Measurements from ENCODE around the gene ZYG11A.

The ZYG11A gene

DNA sequence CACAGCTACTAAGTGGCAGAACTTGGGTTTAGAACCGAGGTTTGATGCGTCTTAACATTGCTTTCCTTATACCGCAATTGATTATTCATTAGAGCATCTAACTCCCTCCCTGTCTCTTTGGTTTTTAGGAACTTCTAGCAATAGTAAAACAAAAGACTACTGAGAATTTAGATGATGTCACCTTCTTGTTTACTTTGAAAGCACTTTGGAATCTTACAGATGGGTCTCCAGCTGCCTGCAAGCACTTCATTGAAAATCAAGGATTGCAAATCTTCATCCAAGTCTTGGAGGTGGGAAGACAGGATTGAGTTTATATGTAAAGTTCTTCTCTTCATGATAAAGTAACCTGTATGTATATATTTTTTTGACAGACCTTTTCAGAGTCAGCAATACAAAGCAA lies 35.0 kb downstream of the ZYG11A start:
- DNase-seq (ENCODE audit: low read depth): no peak

DNA sequence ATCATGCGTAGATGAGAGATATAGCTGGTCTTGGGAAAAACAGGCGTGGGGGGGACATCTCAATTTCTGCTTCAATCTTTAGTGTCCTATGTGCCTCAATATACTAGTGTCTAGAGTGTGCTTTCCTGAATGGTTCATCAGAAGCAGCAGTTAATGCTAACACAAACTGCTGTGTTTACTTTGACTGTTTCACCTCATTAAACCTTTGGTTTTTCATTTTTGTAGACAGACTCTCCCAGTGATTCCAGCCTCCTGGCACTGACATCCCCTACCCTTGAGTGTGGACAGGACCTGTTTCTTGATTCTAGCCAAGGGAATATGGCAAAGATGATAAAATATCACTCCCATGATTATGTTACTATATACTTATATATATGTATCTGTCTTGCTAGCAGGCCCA lies 37.6 kb downstream of the ZYG11A start:
- no peak for DNase-seq (ENCODE audit: low read depth)

DNA sequence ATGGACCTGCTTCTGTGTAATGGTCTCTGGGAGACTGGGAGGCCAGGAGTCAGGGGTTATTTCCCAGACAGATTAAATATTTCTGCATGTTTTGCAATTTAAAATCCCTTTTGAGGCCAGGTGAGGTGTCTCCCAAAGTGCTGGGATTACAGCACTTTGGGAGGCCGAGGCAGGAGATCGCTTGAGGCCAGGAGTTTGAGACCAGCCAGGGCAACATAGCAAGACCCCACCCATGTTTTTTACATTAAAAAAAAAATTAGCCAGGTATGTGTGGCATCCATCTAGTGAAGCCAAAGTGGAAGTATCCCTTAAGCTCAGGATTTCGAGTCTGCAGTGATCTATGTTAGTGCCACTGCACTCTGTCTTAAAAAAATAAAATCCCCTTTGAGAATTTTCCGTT lies 44.9 kb downstream of the ZYG11A start:
- no peak for DNase-seq (ENCODE audit: low read depth)

DNA sequence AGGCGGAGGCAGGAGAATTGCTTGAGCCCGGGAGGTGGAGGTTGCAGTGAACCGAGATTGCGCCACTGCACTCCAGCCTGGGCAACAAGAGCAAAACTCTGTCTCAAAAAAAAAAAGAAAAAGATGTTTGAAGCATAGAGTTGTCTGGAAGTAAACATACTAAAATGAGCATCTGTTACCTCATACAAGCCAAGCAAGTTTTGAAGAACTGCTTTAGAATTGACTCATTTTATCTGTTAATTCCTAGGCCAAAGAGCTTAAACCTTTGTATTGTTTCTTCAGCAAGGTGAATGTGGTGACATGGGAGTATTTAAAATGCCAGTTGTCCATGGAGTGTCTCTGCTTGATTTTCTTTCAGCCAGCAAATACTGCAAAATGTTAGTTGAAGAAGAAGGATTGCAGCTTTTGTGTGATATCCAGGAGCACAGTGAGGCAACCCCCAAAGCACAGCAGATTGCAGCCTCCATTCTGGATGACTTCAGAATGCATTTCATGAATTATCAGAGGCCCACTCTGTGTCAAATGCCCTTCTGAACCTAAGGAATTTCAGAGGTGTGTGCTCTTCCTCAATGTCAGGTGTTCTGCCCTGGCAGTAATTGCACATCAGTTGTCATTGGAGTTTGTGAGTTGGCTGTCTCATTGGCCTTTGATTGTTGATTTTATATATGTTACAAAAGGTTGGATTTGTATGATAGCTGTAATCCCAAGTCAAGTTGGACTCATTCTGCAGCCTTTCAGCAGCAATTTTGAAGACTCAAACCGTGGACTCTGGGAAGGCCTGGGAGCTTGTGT lies 50.1 kb downstream of the ZYG11A start:
- DNase-seq (ENCODE audit: low read depth): no peak

DNA sequence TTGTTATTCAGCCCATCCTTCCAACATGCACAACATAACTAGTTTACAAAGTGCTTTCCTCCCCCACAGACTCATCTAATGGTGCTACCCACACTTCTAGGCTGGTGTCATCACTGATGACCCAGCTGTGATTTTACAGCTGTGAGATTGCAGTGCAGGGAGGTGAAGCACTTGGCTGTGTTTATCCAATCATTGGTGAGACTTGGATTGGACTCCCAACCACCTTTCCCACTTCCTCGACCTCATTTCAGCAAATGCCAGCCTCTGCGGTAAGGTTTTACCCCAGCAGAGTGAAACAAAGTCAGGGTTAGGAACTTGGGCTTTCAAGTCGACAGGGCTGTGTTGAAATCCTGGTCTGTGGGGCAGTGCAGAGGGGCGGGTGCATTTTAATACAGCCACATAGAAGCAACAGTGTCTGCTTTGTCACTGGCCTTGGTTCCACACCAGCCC lies 56.9 kb downstream of the ZYG11A start:
- no peak for DNase-seq (ENCODE audit: low read depth)

DNA sequence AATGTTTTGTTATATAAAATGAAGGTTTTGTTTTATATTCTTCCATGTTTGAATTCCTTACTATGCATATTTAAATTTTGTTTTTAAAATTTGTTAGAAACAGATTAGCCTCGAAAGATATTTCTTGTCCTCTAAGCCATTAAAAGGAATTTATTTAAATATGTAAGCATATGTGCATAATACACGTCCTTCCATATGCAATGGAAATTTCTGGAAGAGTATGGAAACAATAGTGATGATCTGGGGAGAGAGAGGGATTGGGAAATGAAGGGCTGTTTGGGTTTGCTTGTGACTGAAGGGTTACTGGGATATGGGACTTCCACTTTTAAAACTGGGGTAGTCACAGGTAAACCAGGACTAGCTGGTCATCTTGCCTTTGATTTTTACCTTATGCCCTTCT lies 57.8 kb downstream of the ZYG11A start:
- no peak for DNase-seq (ENCODE audit: low read depth)

DNA sequence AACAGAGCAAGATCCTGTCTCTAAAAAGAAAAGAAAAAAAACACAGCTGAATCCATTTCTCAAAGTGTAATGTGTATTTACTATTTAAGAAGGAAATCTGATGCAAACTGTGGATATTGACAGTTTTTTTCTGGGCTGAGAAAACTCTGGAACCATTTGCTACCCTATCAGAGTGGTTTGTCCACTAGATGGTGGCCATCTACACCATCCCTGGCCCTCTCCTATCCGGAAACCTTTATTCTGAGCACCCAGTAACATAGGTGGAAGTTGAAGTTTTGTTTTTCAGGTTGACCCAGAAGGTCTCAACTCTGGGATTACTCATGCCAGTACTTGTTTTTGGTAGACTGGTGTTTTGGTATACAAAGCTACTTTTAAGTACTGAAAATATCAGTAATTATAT lies 58.8 kb downstream of the ZYG11A start:
- no peak for DNase-seq (ENCODE audit: low read depth)

DNA sequence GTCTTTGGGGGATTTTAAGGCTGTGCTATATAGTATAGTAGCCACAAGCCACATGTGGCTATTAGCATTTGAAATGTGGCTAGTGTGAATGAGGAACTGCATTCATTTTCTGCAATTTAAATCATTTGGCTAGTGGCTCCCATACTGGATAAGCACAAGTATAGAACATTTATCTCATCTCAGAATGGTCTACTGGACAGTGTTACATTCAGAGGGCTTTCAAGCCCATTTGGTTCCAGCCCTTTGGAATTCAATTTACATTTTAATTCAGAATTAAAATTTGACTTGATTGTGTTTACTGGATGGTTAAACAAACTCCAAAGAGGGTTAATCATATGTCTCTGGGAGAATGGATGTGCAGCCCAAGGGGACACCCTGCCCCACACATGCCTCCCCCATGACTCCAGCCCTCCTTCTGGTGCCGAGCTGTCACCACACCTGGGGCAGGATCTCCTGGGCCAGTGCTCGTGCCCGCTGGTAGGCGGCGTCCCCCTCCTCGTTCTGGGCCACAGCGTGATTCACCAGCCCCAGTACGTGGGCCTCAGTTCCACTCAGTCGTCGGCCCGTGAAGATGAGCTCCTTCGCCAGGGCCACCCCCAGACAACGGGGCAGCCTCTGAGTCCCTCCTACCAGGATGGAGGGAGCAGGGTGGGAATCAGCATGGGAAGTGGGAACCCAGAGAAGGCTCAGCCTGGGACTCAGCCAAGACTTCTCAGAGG lies 61.8 kb downstream of the ZYG11A start:
- no peak for DNase-seq (ENCODE audit: low read depth)

DNA sequence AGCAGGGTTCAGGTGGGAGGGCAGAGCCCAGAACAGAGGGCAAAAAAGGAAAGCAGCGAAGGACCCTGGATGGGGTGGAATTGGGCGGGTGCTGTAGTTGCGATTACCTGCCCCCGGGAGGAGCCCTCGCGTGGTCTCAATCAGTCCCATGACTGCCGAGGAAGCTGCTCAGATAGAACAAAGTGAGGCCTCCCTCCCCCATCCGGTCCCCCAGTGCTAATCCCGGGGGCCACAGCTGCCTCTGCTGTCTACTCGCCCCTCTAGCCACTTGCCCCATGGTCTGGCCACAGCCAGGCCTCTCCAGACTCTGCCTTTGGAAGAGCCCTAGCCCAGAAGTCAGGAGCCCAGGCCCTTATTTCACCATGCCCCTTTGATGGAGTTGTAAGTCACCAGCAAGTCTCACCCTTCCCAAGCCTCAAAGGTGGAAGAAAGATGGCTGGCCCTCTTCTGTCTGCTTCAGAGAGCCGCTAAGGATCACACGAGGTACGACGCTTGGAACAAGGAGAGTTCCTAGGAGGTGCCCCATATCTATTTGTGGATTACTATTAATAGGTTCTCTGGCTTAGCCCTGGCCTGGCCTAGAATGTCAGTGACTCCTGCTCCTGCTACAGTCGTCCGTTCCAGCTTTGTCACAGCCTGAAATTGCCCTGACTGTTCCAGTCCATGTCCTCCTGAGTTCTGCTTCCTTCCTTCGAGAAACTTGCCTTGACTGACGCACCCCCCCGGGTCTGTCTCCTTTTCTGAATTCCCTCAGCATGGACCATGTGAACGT lies 62.6 kb downstream of the ZYG11A start:
- DNase-seq (ENCODE audit: low read depth): no peak

DNA sequence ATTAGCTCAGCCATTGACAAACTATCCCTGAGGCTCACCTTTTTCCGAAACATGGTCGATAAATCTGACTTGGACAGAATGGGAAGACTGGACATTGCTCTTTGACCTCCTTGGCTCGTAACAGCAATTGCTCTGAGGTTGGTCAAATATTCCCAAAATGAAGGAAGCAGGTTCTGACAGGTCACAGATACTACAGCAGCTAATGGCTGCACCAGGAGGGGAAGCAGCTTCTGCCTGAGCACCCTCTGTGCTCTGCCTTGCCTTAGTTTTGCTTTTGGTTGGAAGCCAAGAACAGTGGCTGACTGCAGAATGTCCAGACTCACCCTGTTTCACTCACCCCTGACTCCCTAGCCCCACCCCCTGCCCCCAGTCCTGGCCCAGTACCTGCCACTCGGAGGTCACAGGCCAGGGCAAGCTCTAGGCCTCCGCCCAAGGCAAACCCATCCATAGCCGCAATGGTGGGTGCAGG lies 63.6 kb downstream of the ZYG11A start:
- no peak for DNase-seq (ENCODE audit: low read depth)

DNA sequence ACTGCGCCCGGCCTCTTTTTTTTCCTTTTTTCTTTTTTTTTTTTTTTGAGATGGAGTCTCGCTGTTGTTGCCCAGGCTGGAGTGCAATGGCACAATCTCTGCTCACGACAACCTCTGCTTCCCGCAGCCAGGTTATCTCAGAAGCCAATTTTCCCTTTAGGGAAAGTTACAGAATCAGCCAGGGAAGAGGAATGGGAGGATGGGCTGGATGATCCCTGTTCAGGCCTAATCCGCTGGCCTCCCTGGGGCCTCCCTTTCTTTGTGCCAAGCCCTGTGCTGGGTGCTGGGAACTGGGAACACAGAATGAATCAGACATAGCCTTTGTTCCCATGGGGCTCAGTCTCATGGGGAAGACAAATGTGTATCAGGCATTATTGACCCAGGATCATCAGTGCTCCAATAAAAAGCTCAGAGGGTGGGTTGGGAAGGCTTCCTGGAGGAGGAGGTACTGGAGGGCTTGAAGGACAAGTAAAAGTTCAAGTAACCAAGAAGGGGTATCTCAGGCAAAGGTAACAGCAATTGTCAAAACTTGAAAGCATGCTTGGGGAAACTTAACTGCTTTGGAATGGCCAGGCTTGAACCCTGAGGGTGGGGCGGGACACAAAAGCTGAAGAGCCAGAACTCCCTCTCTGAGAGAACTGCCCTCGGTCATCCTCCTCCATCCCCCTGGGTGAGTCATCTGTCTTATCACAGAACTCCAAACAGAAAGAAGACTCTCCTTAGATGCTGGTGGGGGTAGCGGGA lies 64.7 kb downstream of the ZYG11A start:
- no peak for DNase-seq (ENCODE audit: low read depth)

DNA sequence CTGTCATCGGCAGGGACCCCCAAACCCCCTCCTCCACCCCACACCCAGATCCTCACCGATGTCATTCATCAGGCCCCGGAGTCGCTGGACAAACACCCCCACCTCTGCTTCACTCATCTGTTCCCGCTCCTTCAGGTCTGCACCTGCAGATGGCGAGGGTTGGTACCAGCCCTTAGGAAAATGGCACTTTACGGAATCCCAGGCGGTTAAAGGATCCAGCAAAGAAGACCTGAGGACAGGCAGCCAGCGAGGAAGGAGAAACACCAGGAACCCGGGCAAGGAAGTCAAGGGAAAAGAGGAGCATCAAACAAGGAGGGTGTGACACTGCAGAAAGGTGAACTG lies 65.2 kb downstream of the ZYG11A start:
- DNase-seq (ENCODE audit: low read depth): no peak

DNA sequence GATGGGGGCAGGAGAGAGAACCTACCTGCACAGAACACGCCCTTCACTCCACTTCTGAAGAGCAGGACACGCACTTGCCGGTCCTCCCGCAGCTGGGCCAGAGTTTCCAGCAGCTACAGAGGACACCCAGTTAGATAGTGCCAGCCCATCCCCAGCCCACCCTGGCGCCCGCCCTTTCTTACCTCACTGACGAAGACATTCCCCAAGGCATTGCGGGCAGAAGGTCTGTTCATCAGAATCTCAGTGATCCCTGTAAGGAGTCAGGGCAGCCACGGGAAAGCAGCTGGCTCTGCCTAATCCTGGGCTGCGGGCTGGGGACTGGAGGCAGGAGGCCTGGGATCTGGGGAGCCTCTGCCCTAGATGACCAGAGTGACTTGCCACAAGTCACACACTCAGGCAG lies 69.0 kb downstream of the ZYG11A start:
- no peak for DNase-seq (ENCODE audit: low read depth)

DNA sequence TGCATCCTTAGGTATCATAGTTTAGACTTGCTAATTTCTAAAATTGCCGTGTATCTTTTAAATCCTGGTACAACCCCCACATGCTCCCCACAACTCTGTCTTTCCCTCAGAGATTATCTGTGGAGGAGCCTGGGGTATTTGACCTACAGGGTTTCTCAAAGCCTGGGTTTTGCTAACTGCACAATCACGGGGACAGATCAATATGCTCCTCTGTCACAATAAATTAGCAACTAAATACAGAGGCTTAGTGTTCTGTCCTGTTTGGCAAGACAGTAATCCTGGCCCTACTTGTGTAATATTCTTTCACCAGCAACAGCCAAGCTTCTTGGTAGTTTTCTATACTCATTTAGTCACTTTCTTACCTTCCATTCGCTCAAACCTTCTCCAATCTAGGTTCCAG lies 70.5 kb downstream of the ZYG11A start:
- DNase-seq (ENCODE audit: low read depth): no peak

DNA sequence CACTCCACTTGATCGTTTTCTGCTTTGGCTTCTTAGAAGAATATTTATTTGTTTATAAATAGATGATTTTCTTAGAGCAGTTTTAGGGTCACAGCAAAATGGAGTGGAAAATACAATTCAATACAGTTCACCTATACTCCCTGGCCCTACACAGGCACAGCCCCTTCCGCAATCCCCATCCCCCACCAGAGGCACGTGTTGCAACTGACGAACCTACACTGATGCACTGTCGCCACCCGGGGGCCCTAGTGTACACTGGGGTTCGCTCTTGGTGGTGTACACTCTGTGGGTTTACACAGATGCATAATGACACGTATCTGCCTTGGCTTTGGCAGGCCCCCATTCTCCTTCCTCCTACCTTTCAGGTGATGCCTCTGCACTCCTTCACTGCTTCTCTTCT lies 71.0 kb downstream of the ZYG11A start:
- no peak for DNase-seq (ENCODE audit: low read depth)

DNA sequence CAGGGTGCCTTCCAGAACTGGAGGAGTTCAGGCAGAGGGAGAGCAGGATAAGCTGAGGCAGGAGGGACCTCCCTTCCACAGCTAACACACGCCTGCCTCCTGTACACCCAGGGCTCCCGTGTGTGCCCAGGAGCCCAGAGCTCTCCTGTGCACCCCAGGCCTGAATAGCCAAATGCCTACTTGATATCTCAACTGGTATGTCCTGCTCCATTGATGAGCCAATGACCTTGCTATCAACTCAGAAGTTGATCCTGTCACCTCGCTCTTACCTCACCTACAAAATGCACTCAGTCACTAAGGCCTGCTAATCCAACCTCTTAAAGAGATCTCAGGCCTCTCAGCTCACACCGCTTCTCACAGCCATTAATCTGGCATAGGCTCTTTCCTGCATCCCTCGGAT lies 71.9 kb downstream of the ZYG11A start:
- no peak for DNase-seq (ENCODE audit: low read depth)

DNA sequence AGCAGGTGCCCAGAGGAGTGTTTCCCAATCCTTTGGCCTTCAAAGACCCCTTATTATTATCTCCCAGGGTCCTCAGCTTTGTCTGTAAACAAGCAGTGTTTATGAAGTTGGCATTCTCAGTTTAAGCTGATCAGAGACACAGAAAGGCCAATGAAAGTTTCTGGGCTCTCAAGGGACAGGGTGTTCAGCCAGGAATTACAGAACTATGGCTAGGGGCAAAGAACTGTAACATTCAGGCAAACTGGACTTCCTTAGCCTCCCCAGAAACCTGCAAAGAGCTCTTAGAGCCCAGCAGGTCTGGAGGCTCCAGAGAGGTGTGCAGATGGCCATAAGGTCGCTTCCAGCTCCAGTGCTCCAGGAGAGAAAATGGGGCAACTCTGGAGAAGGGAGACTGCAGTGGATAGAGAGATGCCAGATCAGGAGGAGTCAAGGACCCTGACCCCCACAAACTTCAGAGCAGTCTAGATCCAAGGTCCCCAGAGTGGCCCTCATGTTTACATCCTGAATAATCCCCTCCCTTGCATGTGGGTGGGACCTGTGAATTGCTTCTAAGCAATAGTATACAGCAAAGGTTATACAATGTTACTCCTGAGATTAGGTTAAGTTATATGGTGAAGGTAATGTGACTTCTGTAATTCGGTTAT lies 72.8 kb downstream of the ZYG11A start:
- DNase-seq (ENCODE audit: low read depth): no peak

DNA sequence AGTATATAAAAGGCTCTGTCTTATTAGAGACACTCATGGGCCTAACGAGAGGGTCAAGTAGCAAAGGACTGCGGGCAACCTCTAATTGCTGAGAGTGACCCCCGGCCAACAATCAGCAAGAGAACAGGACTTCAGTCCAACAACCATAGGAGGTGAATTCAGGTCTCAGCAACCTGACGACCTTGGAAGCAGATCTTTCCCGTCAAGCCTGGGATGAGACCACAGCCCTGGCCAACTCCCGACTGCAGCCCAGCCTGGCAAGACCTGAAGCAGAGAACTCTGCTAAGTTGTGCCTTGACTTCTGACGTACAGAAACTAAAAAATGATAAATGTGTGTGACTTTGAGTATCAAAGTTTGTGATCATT lies 73.3 kb downstream of the ZYG11A start:
- DNase-seq (ENCODE audit: low read depth): no peak

DNA sequence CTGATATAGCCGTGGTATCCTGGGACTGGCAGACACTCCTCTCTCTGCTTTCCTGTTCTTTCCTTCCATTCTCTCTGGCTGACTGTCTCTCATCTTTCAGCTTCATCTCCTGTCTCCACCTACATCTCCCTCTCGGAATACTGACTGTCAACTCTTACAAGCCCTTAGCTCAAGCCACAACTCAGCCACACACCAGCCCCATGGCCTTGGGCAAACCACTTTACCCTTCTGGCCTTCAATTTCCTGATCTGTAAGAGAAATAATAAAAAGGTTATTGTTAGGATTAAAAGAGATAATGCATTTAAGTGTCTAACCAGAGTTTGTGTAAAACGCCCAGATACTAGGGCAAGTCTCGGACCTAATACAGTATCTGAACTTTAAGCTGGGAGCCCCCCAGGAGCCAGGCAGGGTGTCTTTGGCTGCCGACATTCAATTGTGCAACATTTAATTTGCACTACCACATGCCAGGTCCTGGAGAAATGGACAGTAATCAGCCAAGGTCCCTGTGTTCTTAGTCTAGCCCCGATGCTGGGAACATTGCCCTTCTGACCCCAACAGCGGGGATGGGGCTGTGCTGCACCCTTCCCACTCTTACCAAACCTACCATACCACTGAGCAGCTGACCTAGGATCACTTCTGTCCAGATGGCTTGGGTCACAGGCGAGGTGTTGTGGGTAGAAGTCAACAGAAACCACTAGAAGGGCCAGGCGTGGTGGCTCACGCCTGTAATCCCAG lies 73.8 kb downstream of the ZYG11A start:
- DNase-seq (ENCODE audit: low read depth): no peak

DNA sequence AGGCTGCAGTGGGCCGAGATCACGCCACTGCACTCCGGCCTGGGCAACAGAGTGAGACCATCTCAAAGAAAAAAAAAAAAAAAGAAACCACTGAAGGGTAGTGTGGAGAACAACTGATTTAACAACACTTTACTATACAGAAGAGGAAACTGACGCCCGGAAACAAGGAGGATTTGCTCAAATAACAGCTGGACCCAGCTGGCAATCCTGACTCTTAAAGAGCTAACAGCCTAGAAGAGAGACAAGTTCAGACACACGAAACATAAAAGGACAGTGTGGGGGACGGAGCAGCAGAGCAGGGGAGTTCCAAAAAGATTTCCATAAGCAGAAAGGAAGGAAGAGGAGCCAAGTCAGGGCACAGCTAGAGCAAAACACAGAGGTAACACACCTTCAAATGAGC lies 74.6 kb downstream of the ZYG11A start:
- no peak for DNase-seq (ENCODE audit: low read depth)

DNA sequence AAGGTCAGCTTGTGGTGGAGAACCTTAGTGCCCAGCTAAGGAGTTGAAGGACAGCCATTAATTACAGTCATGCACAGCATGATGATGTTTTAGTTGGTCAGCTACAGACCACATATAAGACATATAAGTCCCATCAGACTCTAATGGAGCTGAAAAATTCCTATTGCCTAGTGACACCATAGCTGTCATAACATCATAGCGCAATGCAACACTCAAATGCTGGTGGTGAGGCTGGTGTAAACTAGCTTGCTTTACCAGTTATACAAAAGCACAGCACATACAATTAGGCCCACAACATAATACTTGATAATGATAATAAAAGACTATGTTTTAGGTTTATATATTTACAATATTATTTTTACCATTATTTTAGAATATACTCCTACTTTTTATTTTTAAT lies 75.0 kb downstream of the ZYG11A start:
- DNase-seq (ENCODE audit: low read depth): no peak
